ENCODE results near the gene OSBP2.

Gene OSBP2

GRCh38 chr22:30879415-30879797 is 184.7 kb downstream of the OSBP2 start:
- DNase-seq (ENCODE audit: low read depth, low spot score): no peak

GRCh38 chr22:30880181-30880601 is 185.5 kb downstream of the OSBP2 start:
- DNase-seq (ENCODE audit: low read depth, low spot score): no peak

GRCh38 chr22:30880847-30881246 is 186.2 kb downstream of the OSBP2 start:
- DNase-seq (ENCODE audit: low read depth, low spot score): no peak

- DNase-seq (ENCODE audit: low read depth, low spot score): no peak
Observed at GRCh38 chr22:30881361-30882183, 186.9 kb downstream of the OSBP2 start.

GRCh38 chr22:30882184-30882717 is 187.6 kb downstream of the OSBP2 start:
- no peak for DNase-seq (ENCODE audit: low read depth, low spot score)

- no peak for DNase-seq (ENCODE audit: low read depth, low spot score)
Observed at GRCh38 chr22:30882974-30883533, 188.4 kb downstream of the OSBP2 start.

- no peak for DNase-seq (ENCODE audit: low read depth, low spot score)
Observed at GRCh38 chr22:30883586-30884145, 189.0 kb downstream of the OSBP2 start.

- no peak for DNase-seq (ENCODE audit: low read depth, low spot score)
Observed at GRCh38 chr22:30884211-30885000, 189.7 kb downstream of the OSBP2 start.

GRCh38 chr22:30885001-30885366 is 190.3 kb downstream of the OSBP2 start:
- DNase-seq (ENCODE audit: low read depth, low spot score): no peak

GRCh38 chr22:30885591-30885990 is 190.9 kb downstream of the OSBP2 start:
- no peak for DNase-seq (ENCODE audit: low read depth, low spot score)

- DNase-seq (ENCODE audit: low read depth, low spot score): no peak
Observed at GRCh38 chr22:30887453-30887852, 192.8 kb downstream of the OSBP2 start.

- no peak for DNase-seq (ENCODE audit: low read depth, low spot score)
Observed at GRCh38 chr22:30887861-30888260, 193.2 kb downstream of the OSBP2 start.

GRCh38 chr22:30889268-30889995 is 194.8 kb downstream of the OSBP2 start:
- DNase-seq (ENCODE audit: low read depth, low spot score): no peak

GRCh38 chr22:30889996-30890480 is 195.4 kb downstream of the OSBP2 start:
- DNase-seq (ENCODE audit: low read depth, low spot score): no peak

GRCh38 chr22:30890686-30891442 is 196.2 kb downstream of the OSBP2 start:
- no peak for DNase-seq (ENCODE audit: low read depth, low spot score)

- no peak for DNase-seq (ENCODE audit: low read depth, low spot score)
Observed at GRCh38 chr22:30891443-30891755, 196.7 kb downstream of the OSBP2 start.

GRCh38 chr22:30891781-30892180 is 197.1 kb downstream of the OSBP2 start:
- no peak for DNase-seq (ENCODE audit: low read depth, low spot score)

- no peak for DNase-seq (ENCODE audit: low read depth, low spot score)
Observed at GRCh38 chr22:30892286-30892685, 197.6 kb downstream of the OSBP2 start.

GRCh38 chr22:30892731-30893221 is 198.1 kb downstream of the OSBP2 start:
- DNase-seq (ENCODE audit: low read depth, low spot score): no peak
